ENCODE measurements around the gene NEK6. TPM values are rescaled to one million over a fixed set of nuclear protein-coding genes. Genes with fewer than 3 reads are reported as not detected.

Gene NEK6
- total and polyA plus RNA-seq, 4 donors, result 19.0 to 86.2 (median 53.1) TPM

GRCh38 chr9:124256517-124257069, 1.2 kb upstream of the NEK6 start:
- peaks cover 0 to 28% (median 17%) of the 10 kb centered on the region in 5 donors for H3K4me1 ChIP-seq (ENCODE audit: control insufficient read depth in 5 of 5, insufficient read depth in 5 of 5, low read length in 5 of 5)
- no peaks in the 10 kb centered on the region for H3K9me3 ChIP-seq (ENCODE audit: control insufficient read depth in 4 of 4, insufficient read depth in 3 of 4, low read length in 3 of 4)
- H3K36me3 ChIP-seq (ENCODE audit: control insufficient read depth in 4 of 4, insufficient read depth in 4 of 4, low read length in 4 of 4), result no peaks in the 10 kb centered on the region
- WGBS, 2 donors, result 75 to 76% methylated on average over 11 of the region's 11 CpGs
- DNase-seq (peak in 1 of 3 donors; percentile 28), ATAC-seq (ENCODE audit: insufficient read depth, low FRiP score) (no peak)
- H3K4me3 ChIP-seq, result no peak overlapping the region
- H3K27me3 ChIP-seq (ENCODE audit: control insufficient read depth in 3 of 3, insufficient read depth in 3 of 3, low read length in 2 of 3), result no peaks in the 10 kb centered on the region
- peak overlapping the region in 1 of 2 donors; percentile 3 for H3K27ac ChIP-seq (ENCODE audit: low read depth in 1 of 2, low read length in 1 of 2)
- H3K9ac ChIP-seq (ENCODE audit: insufficient read depth in 1 of 2, low read length in 2 of 2), result no peak overlapping the region
- TF ChIP-seq CTCF (IDR thresholded peaks at IDR 0.05; ENCODE audit: control extremely low read depth, extremely low read depth), result no peak

- H3K27me3 ChIP-seq (ENCODE audit: control insufficient read depth in 3 of 3, insufficient read depth in 3 of 3, low read length in 2 of 3), result no peaks in the 10 kb centered on the region
- TF ChIP-seq CTCF (IDR thresholded peaks at IDR 0.05; ENCODE audit: control extremely low read depth, extremely low read depth), result no peak
- H3K4me3 ChIP-seq, result peak overlapping the region; percentile 43
- H3K9ac ChIP-seq (ENCODE audit: insufficient read depth in 1 of 2, low read length in 2 of 2), result no peak overlapping the region
- no peak for DNase-seq
- WGBS, 2 donors, result 36 to 39% methylated on average over 29 to 31 of the region's 31 CpGs
- no peak for ATAC-seq (ENCODE audit: insufficient read depth, low FRiP score)
- no peaks in the 10 kb centered on the region for H3K9me3 ChIP-seq (ENCODE audit: control insufficient read depth in 4 of 4, insufficient read depth in 3 of 4, low read length in 3 of 4)
- peaks cover 0 to 34% (median 24%) of the 10 kb centered on the region in 5 donors for H3K4me1 ChIP-seq (ENCODE audit: control insufficient read depth in 5 of 5, insufficient read depth in 5 of 5, low read length in 5 of 5)
- no peaks in the 10 kb centered on the region for H3K36me3 ChIP-seq (ENCODE audit: control insufficient read depth in 4 of 4, insufficient read depth in 4 of 4, low read length in 4 of 4)
- peak overlapping the region in 1 of 2 donors; percentile 80 for H3K27ac ChIP-seq (ENCODE audit: low read depth in 1 of 2, low read length in 1 of 2)
Measured at GRCh38 chr9:124257070-124257843, 492 bp upstream of the NEK6 start.

- Histone ChIP-seq H3K36me3 (ENCODE audit: control insufficient read depth in 4 of 4, insufficient read depth in 4 of 4, low read length in 4 of 4) (peaks cover 0 to under 1% (median 0%) of the 10 kb centered on the region in 4 donors), H3K9ac (ENCODE audit: insufficient read depth in 1 of 2, low read length in 2 of 2) (peak overlapping the region; percentile 87 to 91), H3K27me3 (ENCODE audit: control insufficient read depth in 3 of 3, insufficient read depth in 3 of 3, low read length in 2 of 3) (no peaks in the 10 kb centered on the region), H3K9me3 (ENCODE audit: control insufficient read depth in 4 of 4, insufficient read depth in 3 of 4, low read length in 3 of 4) (no peaks in the 10 kb centered on the region), H3K4me1 (ENCODE audit: control insufficient read depth in 5 of 5, insufficient read depth in 5 of 5, low read length in 5 of 5) (peaks cover 0 to 49% (median 37%) of the 10 kb centered on the region in 5 donors), H3K4me3 (peak overlapping the region; percentile 61), H3K27ac (ENCODE audit: low read depth in 1 of 2, low read length in 1 of 2) (peak overlapping the region; percentile 58 to 87)
- 4 to 10% methylated on average over 16 to 17 of the region's 17 CpGs for WGBS, 2 donors
- ATAC-seq (ENCODE audit: insufficient read depth, low FRiP score) (peak; percentile 3), DNase-seq (peak in 1 of 3 donors; percentile 44)
- no peak for TF ChIP-seq CTCF (IDR thresholded peaks at IDR 0.05; ENCODE audit: control extremely low read depth, extremely low read depth)
Measured at GRCh38 chr9:124258607-124259157, 933 bp downstream of the NEK6 start.
